SKM-1 treated with dmso at 0.1 percent for 144 hours (cell line): ENCODE data around the gene VWA8.
"Not testable (repeated sequence)": the region's sequence is repeated elsewhere in the genome, so short reads cannot be mapped to it uniquely, and the experiment has no call there.

Experiments used
- DNase-seq: peaks from one replicate; lab custom pipeline; 2025; ENCODE audit not compliant: unreplicated experiment; lab: John Stamatoyannopoulos, UW

The VWA8 gene

DNA sequence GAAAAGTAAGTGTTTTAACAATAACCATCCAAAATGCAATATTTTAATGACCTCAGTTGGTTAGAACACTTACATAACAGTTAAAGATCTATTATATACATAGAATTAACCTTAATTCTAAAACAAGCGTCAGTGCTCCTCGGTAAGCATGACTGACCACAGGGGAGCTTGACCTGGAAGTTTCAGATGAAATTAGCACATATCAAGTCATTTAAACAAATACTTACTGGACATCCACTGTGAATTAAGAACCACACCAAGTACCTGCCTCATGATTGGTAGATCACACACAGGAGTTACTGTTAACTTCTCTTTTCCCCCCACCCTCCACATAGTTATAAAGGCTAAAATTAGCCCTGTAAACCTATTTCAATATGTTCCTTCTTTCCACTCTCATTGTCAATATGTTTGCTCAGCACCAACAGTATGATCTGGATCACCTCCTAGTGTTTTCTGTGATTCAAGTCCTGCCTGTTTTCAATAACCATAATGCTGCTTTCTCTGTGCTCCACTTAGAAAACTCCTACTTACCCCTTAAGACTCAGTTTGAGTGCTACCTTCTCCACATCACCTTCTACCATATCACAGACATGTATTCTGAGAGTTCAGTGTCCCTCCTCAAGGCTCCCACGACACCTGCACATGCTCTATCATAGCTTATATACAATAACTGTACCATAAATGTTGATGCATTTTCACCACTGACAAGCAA lies 209.0 kb downstream of the VWA8 start:
- DNase-seq: no peak

DNA sequence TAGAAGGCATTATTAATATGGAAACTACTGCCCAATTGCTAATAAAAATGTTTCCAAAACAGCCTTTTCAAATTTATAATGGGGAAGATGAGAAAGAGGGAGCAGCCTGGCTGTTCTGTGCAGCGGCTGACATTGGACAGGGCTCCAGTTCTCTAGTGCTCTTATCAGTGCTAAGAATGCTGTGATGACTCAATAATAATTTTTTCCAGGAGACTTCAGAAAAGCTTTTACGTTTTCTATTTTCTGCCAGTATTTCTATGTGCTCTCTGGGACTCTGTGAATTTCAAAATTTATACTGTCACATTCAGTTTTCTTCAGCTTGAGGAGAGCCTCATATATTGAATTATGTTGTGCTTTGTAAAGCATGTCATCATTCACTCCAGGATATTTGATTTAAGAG lies 209.6 kb downstream of the VWA8 start:
- no peak for DNase-seq

DNA sequence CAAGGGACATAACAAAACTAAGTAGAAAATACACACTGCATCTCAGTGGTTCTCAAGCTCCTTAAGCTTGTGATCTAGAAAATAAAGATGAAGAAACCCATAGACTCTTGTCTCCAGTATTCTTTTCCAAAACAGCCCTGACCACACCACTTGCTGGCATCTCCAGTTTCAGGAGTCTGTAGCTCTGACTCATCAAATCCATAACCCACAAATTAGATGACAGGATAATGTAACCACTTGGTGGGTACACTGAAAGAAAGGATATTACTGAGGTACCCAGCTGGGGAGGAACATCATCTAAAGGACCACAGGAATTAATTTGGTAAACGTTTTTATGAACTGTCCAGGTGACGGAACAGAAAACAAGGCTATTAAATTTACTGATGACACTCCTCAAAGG lies 214.7 kb downstream of the VWA8 start:
- no peak for DNase-seq

GRCh38 chr13:41745496-41745895 lies 215.4 kb downstream of the VWA8 start:
- DNase-seq: not testable (repeated sequence)

GRCh38 chr13:41742917-41743552 lies 217.9 kb downstream of the VWA8 start:
- no peak for DNase-seq

- no peak for DNase-seq
These were observed 220.4 kb downstream of the VWA8 start for GRCh38 chr13:41740479-41740878.

- DNase-seq: no peak
These were observed 238.0 kb downstream of the VWA8 start for GRCh38 chr13:41722684-41723535.

- no peak for DNase-seq
These were observed 239.9 kb downstream of the VWA8 start for GRCh38 chr13:41720839-41721561.

- no peak for DNase-seq
These were observed 244.7 kb downstream of the VWA8 start for GRCh38 chr13:41716236-41716635.

GRCh38 chr13:41713405-41713804 lies 247.5 kb downstream of the VWA8 start:
- DNase-seq: no peak

GRCh38 chr13:41710771-41711170 lies 250.1 kb downstream of the VWA8 start:
- no peak for DNase-seq

DNA sequence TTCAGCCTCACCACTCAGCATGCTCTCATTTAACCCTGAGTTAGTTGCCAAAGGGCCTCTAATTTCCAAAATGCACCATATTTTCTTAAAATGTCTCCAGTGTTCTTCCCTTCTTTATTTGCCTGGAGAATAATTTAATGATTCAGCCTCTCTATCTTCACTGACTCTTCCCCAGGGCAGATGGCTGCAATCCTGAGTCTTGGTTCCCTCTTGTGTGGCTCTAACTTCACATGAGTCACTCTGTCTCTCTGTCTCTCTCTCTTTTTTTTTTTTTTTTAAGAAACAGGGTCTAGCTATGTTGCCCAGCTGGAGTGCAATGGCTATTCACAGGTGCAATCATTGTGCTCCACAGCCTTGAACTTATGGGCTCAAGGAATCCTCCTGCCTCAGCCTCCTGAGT lies 251.4 kb downstream of the VWA8 start:
- no peak for DNase-seq

GRCh38 chr13:41708713-41709112 lies 252.2 kb downstream of the VWA8 start:
- no peak for DNase-seq

GRCh38 chr13:41707194-41707821 lies 253.6 kb downstream of the VWA8 start:
- no peak for DNase-seq

- no peak for DNase-seq
These were observed 254.8 kb downstream of the VWA8 start for GRCh38 chr13:41706152-41706551.

- DNase-seq: no peak
These were observed 258.4 kb downstream of the VWA8 start for GRCh38 chr13:41702540-41702939.

GRCh38 chr13:41701676-41702075 lies 259.2 kb downstream of the VWA8 start:
- no peak for DNase-seq

GRCh38 chr13:41700790-41701310 lies 260.1 kb downstream of the VWA8 start:
- DNase-seq: peak; percentile 60

GRCh38 chr13:41699759-41700158 lies 261.1 kb downstream of the VWA8 start:
- DNase-seq: no peak

- no peak for DNase-seq
These were observed 263.3 kb downstream of the VWA8 start for GRCh38 chr13:41697578-41697977.
